Neural progenitor cell (in vitro differentiated cells): ENCODE measurements around the gene C10orf67. TPM values are rescaled to one million over a fixed set of nuclear protein-coding genes. Genes with fewer than 3 reads are reported as not detected.

Experiments used
- DNase-seq: peaks from one replicate; pipeline ENCODE4 v3.0.0-alpha.2; 2016; ENCODE audit warnings: low spot score
- H2AFZ ChIP-seq: fragments of 200-600 bp; sonication (generic); replicated peaks from 2 replicates; pipeline ENCODE4 v1.6.1; 2016; ENCODE audit warnings: antibody characterized with exemption
- H3F3A ChIP-seq: fragments of 200-600 bp; sonication (generic); 2 replicates; pipeline ENCODE4 v1.6.1; 2016; ENCODE audit warnings: antibody characterized with exemption, low read depth
- H3K27ac ChIP-seq: fragments of 200-600 bp; sonication (generic); 2 replicates; pipeline ENCODE4 v1.5.1; 2016; ENCODE audit warnings: mild to moderate bottlenecking
- H3K27me3 ChIP-seq: fragments of 200-600 bp; sonication (generic); 2 replicates; pipeline ENCODE4 v1.6.1; 2016; ENCODE audit warnings: mild to moderate bottlenecking, moderate library complexity
- H3K36me3 ChIP-seq: fragments of 200-600 bp; sonication (generic); 2 replicates; pipeline ENCODE4 v1.5.1; 2016
- H3K4me1 ChIP-seq: fragments of 200-600 bp; sonication (generic); 2 replicates; pipeline ENCODE4 v1.6.1; 2016; ENCODE audit warnings: mixed run types
- H3K4me2 ChIP-seq: fragments of 200-600 bp; sonication (generic); 2 replicates; pipeline ENCODE4 v1.6.1; 2016
- H3K4me3 ChIP-seq: fragments of 200-600 bp; sonication (generic); 2 replicates; pipeline ENCODE4 v1.5.1; 2016
- H3K79me2 ChIP-seq: fragments of 200-600 bp; sonication (generic); 2 replicates; pipeline ENCODE4 v1.6.1; 2016; ENCODE audit warnings: low read depth
- H3K9ac ChIP-seq: fragments of 200-600 bp; sonication (generic); 2 replicates; pipeline ENCODE4 v1.6.1; 2016
- H3K9me3 ChIP-seq: fragments of 200-600 bp; sonication (generic); 2 replicates; pipeline ENCODE4 v1.5.1; 2016; ENCODE audit warnings: low read depth
- H4K20me1 ChIP-seq: fragments of 200-600 bp; sonication (generic); 2 replicates; pipeline ENCODE4 v1.6.1; 2016; ENCODE audit warnings: low read depth
- H3K27ac Mint-ChIP-seq: 3 replicates; pipeline ENCODE4 v1.8.0; 2021; ENCODE audit warnings: mixed read lengths
- H3K27me3 Mint-ChIP-seq: 2 replicates; pipeline ENCODE4 v1.8.0; 2022; ENCODE audit warnings: low read depth, mild to moderate bottlenecking, inconsistent platforms, moderate library complexity, mixed read lengths; ENCODE audit not compliant: insufficient read depth
- H3K36me3 Mint-ChIP-seq: 3 replicates; pipeline ENCODE4 v1.8.0; 2021; ENCODE audit warnings: mixed read lengths
- H3K4me1 Mint-ChIP-seq: 3 replicates; pipeline ENCODE4 v1.8.0; 2021; ENCODE audit warnings: mixed read lengths
- H3K4me3 Mint-ChIP-seq: 3 replicates; pipeline ENCODE4 v1.8.0; 2021; ENCODE audit warnings: mild to moderate bottlenecking, moderate library complexity, mixed read lengths
- H3K9me3 Mint-ChIP-seq: 3 replicates; pipeline ENCODE4 v1.8.0; 2020; ENCODE audit warnings: mixed read lengths
- EZH2 ChIP-seq: fragments of 200-600 bp; sonication (generic); IDR thresholded peaks from 2 replicates; pipeline ENCODE4 v1.6.1; 2017; ENCODE audit warnings: antibody characterized with exemption, mild to moderate bottlenecking, moderate library complexity
- EZH2phosphoT487 ChIP-seq: fragments of 200-600 bp; sonication (generic); IDR thresholded peaks from 2 replicates; pipeline ENCODE4 v1.6.1; 2017; ENCODE audit warnings: antibody characterized with exemption
- total RNA-seq: library from RNA; depleted of rRNA; stranded (reverse); fragments of >200 nt; gene quantifications from 2 replicates; pipeline ENCODE4 v1.2.3, GENCODE V29; 2015; ENCODE audit warnings: low replicate concordance
- TF ChIP-seq, protein P1 (sequence below): fragments of 200-600 bp; sonication (generic); IDR thresholded peaks from 2 replicates; pipeline ENCODE4 v1.5.1; 2017; ENCODE audit warnings: antibody characterized with exemption, mild to moderate bottlenecking

The C10orf67 gene
- total RNA-seq, 1 donor from 2014 or later: not detected

DNA sequence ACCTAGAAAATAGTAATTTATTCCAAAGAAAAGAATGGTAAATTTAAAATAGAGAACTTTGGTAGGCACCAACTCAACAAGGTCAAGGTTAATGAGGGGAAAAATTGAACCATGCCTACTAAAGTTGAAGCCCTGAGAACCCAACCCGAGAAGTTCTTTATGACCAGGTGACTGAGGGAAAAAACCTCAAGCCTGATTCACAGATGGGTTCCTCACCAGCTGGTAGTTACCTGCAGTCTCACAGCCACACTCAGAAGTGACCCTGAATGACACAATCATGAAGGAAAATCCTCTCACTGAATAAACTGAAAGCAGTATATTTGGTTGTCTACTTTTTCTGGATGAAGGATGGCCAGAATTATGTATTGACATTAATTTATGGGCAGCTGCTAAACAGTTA is 7.0 kb downstream of the C10orf67 start:
- Histone ChIP-seq H3K27me3 (peaks cover 11% of the 10 kb centered on the region), H3K36me3 (no peaks in the 10 kb centered on the region), H3K4me1 (no peaks in the 10 kb centered on the region), H3K9me3 (no peaks in the 10 kb centered on the region), H3K9ac (no peak overlapping the region), H4K20me1 (no peaks in the 10 kb centered on the region), H3K79me2 (no peaks in the 10 kb centered on the region), H3F3A (no peaks in the 10 kb centered on the region), H3K4me3 (no peak overlapping the region), H3K4me2 (no peak overlapping the region), H2AFZ (no peak overlapping the region), H3K27ac (no peak overlapping the region)
- no peak for TF ChIP-seq EZH2phosphoT487
- TF ChIP-seq, protein P1, sequence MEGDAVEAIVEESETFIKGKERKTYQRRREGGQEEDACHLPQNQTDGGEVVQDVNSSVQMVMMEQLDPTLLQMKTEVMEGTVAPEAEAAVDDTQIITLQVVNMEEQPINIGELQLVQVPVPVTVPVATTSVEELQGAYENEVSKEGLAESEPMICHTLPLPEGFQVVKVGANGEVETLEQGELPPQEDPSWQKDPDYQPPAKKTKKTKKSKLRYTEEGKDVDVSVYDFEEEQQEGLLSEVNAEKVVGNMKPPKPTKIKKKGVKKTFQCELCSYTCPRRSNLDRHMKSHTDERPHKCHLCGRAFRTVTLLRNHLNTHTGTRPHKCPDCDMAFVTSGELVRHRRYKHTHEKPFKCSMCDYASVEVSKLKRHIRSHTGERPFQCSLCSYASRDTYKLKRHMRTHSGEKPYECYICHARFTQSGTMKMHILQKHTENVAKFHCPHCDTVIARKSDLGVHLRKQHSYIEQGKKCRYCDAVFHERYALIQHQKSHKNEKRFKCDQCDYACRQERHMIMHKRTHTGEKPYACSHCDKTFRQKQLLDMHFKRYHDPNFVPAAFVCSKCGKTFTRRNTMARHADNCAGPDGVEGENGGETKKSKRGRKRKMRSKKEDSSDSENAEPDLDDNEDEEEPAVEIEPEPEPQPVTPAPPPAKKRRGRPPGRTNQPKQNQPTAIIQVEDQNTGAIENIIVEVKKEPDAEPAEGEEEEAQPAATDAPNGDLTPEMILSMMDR: no peak
- TF ChIP-seq EZH2: no peak
- Mint-ChIP-seq H3K27ac (no peak overlapping the region), H3K36me3 (no peaks in the 10 kb centered on the region), H3K27me3 (peaks cover 2% of the 10 kb centered on the region), H3K4me1 (peaks cover 32% of the 10 kb centered on the region), H3K9me3 (no peaks in the 10 kb centered on the region), H3K4me3 (no peak overlapping the region)
- no peak for DNase-seq

- Mint-ChIP-seq H3K9me3 (peaks cover 6% of the 10 kb centered on the region), H3K4me1 (peaks cover 3% of the 10 kb centered on the region), H3K27me3 (peaks cover 4% of the 10 kb centered on the region), H3K36me3 (peaks cover 2% of the 10 kb centered on the region), H3K4me3 (no peak overlapping the region), H3K27ac (no peak overlapping the region)
- Histone ChIP-seq H3K9ac (no peak overlapping the region), H4K20me1 (no peaks in the 10 kb centered on the region), H3K27ac (no peak overlapping the region), H3K4me3 (no peak overlapping the region), H3F3A (no peaks in the 10 kb centered on the region), H3K9me3 (no peaks in the 10 kb centered on the region), H3K4me2 (no peak overlapping the region), H3K79me2 (no peaks in the 10 kb centered on the region), H2AFZ (no peak overlapping the region), H3K4me1 (no peaks in the 10 kb centered on the region), H3K27me3 (peaks cover 37% of the 10 kb centered on the region), H3K36me3 (no peaks in the 10 kb centered on the region)
- no peak for DNase-seq
- TF ChIP-seq EZH2 (no peak), EZH2phosphoT487 (no peak)
- TF ChIP-seq, protein P1: no peak
These were observed 12.9 kb downstream of the C10orf67 start for GRCh38 chr10:23331567-23332301.

DNA sequence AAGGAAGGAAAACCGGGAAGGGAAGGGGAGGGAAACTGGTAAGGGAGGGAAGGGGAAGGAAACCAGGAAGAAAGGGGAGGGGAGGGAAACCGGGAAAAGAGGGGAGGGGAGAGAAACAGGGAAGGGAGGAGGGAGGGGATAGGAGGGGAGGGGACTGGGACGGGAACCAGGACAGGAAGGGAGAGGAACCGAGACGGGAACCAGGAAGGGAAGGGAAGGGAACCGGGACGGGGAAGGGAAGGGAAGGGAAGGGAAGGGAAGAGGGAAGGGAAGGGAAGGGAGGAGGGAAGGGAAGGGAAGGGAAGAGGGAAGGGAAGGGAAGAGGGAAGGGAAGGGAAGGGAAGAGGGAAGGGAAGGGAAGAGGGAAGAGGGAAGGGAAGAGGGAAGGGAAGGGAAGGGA is 13.6 kb downstream of the C10orf67 start:
- Histone ChIP-seq H4K20me1 (no peaks in the 10 kb centered on the region), H3K9me3 (no peaks in the 10 kb centered on the region), H3K4me2 (no peak overlapping the region), H3K4me3 (no peak overlapping the region), H3K27ac (no peak overlapping the region), H2AFZ (no peak overlapping the region), H3K9ac (no peak overlapping the region), H3K79me2 (no peaks in the 10 kb centered on the region), H3F3A (no peaks in the 10 kb centered on the region), H3K4me1 (no peaks in the 10 kb centered on the region), H3K36me3 (no peaks in the 10 kb centered on the region), H3K27me3 (peaks cover 42% of the 10 kb centered on the region)
- DNase-seq: no peak
- Mint-ChIP-seq H3K9me3 (peaks cover 6% of the 10 kb centered on the region), H3K36me3 (peaks cover 2% of the 10 kb centered on the region), H3K27ac (no peak overlapping the region), H3K4me3 (no peak overlapping the region), H3K4me1 (peaks cover 3% of the 10 kb centered on the region), H3K27me3 (peaks cover 4% of the 10 kb centered on the region)
- TF ChIP-seq EZH2phosphoT487 (no peak), EZH2 (no peak)
- TF ChIP-seq, protein P1: no peak
